ENCODE data around the gene NDRG2. TPM values are rescaled to one million over a fixed set of nuclear protein-coding genes. Genes with fewer than 3 reads are reported as not detected.

Gene NDRG2
- total RNA-seq, 4 donors from 2014 or later = 111 to 563 (median 200) TPM

DNA sequence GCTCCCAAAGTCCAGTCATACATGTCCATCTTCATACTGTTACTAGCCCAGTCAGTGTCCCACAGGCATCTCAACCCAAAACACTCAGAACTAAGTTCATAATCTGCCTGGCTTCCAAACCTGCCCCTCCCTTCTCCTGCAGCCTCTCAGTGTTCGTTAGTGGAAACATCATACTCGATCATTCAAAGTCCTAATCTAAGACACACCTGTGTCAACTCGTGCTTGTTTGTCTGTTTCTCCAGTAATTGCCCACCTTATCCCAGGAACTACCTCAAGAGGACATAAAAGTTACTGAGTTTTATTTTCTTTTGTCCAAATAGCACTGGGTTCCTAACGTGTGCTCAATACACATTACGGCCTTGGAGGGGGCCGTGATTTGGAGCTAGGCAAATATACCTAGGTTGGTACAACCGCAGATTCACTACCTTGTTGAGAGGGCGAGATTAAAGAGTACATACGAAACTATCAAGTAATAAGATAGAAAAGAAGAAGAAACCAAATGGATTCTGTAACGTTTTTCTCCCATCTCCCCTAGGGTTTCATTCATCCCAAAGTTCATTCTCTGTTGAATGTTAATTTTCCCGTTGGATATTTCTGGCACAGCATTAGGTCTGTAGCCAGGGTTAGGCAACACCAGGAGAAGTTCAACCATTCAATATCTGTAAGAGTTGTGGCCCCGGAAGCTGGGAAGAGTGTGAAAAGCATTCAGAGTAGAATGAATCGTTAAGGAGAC lies 35.9 kb upstream of the NDRG2 start:
- no peaks in the 10 kb centered on the region for H3K4me1 ChIP-seq
- no peak overlapping the region for H3K27ac ChIP-seq
- no peaks in the 10 kb centered on the region for H3K36me3 ChIP-seq
- no peak for DNase-seq
- no peak for TF ChIP-seq POLR2A (IDR thresholded peaks at IDR 0.05)
- TF ChIP-seq, protein P1, sequence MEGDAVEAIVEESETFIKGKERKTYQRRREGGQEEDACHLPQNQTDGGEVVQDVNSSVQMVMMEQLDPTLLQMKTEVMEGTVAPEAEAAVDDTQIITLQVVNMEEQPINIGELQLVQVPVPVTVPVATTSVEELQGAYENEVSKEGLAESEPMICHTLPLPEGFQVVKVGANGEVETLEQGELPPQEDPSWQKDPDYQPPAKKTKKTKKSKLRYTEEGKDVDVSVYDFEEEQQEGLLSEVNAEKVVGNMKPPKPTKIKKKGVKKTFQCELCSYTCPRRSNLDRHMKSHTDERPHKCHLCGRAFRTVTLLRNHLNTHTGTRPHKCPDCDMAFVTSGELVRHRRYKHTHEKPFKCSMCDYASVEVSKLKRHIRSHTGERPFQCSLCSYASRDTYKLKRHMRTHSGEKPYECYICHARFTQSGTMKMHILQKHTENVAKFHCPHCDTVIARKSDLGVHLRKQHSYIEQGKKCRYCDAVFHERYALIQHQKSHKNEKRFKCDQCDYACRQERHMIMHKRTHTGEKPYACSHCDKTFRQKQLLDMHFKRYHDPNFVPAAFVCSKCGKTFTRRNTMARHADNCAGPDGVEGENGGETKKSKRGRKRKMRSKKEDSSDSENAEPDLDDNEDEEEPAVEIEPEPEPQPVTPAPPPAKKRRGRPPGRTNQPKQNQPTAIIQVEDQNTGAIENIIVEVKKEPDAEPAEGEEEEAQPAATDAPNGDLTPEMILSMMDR (IDR thresholded peaks at IDR 0.05) = no peak
- no peaks in the 10 kb centered on the region for H3K27me3 ChIP-seq
- no peaks in the 10 kb centered on the region for H3K9me3 ChIP-seq
- H3K4me3 ChIP-seq = no peak overlapping the region
- intact Hi-C loops (cut with DNase I; ENCODE audit: low total_unique reads) = no loop called here

DNA sequence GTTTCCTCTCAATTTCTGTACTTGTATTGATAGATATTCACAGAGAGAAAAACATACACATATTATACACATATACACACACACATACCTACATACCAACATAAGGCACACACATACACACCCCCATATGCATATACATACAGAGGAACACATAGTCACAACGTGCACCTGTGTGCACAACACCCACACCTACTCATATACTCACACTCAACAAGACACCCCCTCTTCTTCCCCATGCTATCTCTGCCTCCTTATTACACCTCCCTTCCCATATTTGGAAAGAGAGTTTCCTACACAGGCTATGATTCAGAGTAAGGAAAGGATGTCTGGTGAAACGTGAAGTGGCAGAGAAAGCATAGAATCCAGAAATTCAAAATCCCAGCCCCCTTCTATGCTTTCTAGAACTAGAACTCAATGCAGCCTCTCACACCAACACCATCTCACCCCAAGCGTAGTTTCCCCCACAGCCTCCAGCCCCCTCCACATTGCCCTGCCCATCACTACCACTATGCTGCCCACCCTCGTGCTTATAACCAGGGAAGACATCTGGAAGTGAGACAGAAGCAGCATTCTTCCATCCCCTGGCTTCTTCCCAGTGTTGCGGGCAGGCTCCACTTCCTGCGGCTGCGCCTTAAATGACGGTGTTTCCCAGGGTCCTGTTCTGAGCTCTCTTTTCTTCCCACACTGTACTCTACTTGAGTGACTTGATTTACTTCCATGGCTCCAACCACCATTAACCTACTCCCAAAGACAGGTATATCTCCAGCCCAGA lies 35.2 kb upstream of the NDRG2 start:
- H3K4me3 ChIP-seq = no peak overlapping the region
- no peaks in the 10 kb centered on the region for H3K27me3 ChIP-seq
- H3K36me3 ChIP-seq = no peaks in the 10 kb centered on the region
- no peaks in the 10 kb centered on the region for H3K9me3 ChIP-seq
- no peak for DNase-seq
- no peaks in the 10 kb centered on the region for H3K4me1 ChIP-seq
- intact Hi-C loops (cut with DNase I; ENCODE audit: low total_unique reads) = no loop called here
- TF ChIP-seq, protein P1 (IDR thresholded peaks at IDR 0.05) = no peak
- no peak for TF ChIP-seq POLR2A (IDR thresholded peaks at IDR 0.05)
- no peak overlapping the region for H3K27ac ChIP-seq

DNA sequence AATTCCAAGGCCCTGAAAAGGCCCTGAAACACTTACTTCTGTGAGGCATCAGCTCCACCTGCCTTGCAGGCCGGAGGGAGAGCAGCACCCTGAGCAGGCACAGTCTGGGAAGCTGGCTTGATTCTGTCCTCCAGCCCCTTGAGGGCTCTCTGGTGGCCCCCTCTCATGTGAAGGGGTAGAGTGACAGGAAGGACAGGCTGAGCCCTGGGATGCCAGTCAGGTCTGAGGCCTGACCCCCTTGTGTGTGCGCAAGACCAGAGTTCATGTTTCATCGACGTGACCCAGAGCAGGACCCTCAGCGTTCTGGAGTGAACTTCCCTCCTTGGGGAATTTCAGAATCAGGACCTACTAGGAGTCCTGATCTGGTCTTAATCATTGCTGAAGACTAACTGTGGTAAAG lies 34.0 kb upstream of the NDRG2 start:
- TF ChIP-seq, protein P1 (IDR thresholded peaks at IDR 0.05) = no peak
- no peak for TF ChIP-seq POLR2A (IDR thresholded peaks at IDR 0.05)

DNA sequence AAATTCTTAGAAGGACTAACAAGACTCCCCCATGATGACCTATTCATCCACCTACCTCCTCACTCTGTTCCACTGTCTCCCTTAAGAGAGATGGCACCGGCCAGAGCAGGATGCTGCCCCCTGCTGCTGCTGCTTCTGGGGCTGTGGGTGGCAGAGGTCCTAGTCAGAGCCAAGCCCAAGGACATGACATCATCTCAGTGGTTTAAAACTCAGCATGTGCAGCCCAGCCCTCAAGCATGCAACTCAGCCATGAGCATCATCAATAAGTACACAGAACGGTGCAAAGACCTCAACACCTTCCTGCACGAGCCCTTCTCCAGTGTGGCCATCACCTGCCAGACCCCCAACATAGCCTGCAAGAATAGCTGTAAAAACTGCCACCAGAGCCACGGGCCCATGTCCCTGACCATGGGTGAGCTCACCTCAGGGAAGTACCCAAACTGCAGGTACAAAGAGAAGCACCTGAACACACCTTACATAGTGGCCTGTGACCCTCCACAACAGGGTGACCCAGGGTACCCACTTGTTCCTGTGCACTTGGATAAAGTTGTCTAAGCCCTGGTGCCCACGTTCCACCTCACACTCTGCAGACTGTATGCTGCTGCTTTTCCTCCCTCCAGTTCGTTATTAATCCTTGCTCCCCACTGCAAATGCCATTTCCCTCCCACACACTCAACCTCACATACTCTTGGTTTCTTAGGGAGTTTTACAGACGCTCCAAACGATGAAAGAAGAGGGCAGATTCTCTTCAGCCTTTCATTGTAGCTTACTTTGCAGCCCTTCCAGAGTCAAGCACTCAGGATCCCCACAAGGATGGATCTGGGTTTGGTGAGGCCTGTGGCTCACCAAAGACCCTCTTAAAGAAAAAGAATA lies 33.2 kb upstream of the NDRG2 start, which contains the start of gene RNASE8:
Gene RNASE8, plus strand, starts transcription at position 20 of the 873 bp plus-strand sequence. Its CDS starts 71 bp downstream, at position 91.
- Histone ChIP-seq H3K27ac (no peak within 1 kb of the TSS), H3K9me3 (no peaks in the 10 kb centered on the region), H3K4me1 (no peaks in the 10 kb centered on the region), H3K27me3 (no peaks in the 10 kb centered on the region), H3K36me3 (no peaks in the 10 kb centered on the region), H3K4me3 (no peak within 1 kb of the TSS)
- intact Hi-C loops (cut with DNase I; ENCODE audit: low total_unique reads) = no loop called here
- no peak for DNase-seq
- TF ChIP-seq, protein P1 (IDR thresholded peaks at IDR 0.05) = no peak
- no peak for TF ChIP-seq POLR2A (IDR thresholded peaks at IDR 0.05)

More for the DNA sequence above, 34.0 kb upstream of the NDRG2 start:
- no peaks in the 10 kb centered on the region for H3K9me3 ChIP-seq
- H3K27me3 ChIP-seq = no peaks in the 10 kb centered on the region
- H3K27ac ChIP-seq = no peak overlapping the region
- no peaks in the 10 kb centered on the region for H3K4me1 ChIP-seq
- no peaks in the 10 kb centered on the region for H3K36me3 ChIP-seq
- intact Hi-C loops (cut with DNase I; ENCODE audit: low total_unique reads) = no loop called here
- DNase-seq = no peak
- no peak overlapping the region for H3K4me3 ChIP-seq
